ENCODE results near the gene FGD3. TPM values are rescaled to one million over a fixed set of nuclear protein-coding genes. Genes with fewer than 3 reads are reported as not detected.
"Not testable (repeated sequence)": the region's sequence is repeated elsewhere in the genome, so short reads cannot be mapped to it uniquely, and the experiment has no call there.

Gene FGD3
- 7.4 TPM for total RNA-seq
- polyA plus RNA-seq = 5.8 TPM

GRCh38 chr9:92947268-92948037, at the start of gene FGD3:
TSS of gene FGD3 (plus strand) at chr9:92947523. CDS start at chr9:92976257, 28,734 bp downstream.
- Histone ChIP-seq H3K4me1 (ENCODE audit: insufficient read depth) (peaks cover 2% of the 10 kb centered on the region), H3K36me3 (ENCODE audit: insufficient read depth) (no peaks in the 10 kb centered on the region), H3K4me3 (ENCODE audit: low read depth, low read length) (peak within 1 kb of the TSS; percentile 34), H3K27ac (ENCODE audit: low read depth) (no peak within 1 kb of the TSS)
- DNase-seq (ENCODE audit: extremely low spot score) = no peak
- 3% methylated on average over 36 of the region's 36 CpGs for WGBS

DNA sequence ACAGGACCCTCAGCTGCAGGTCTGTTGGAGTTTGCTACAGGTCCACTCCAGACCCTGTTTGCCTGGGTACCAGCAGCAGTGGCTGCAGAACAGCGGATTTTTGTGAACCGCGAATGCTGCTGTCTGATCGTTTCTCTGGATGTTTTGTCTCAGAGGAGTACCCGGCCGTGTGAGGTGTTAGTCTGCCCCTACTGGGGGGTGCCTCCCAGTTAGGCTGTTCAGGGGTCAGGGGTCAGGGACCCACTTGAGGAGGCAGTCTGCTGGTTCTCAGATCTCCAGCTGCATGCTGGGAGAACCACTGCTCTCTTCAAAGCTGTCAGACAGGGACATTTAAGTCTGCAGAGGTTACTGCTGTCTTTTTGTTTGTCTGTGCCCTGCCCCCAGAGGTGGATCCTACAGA, 42.2 kb upstream of the FGD3 start:
- 65% methylated on average over 6 of the region's 6 CpGs for WGBS
- not testable (repeated sequence) for H3K4me3 ChIP-seq (ENCODE audit: low read depth, low read length); H3K36me3 ChIP-seq (ENCODE audit: insufficient read depth); H3K27ac ChIP-seq (ENCODE audit: low read depth); H3K4me1 ChIP-seq (ENCODE audit: insufficient read depth); DNase-seq (ENCODE audit: extremely low spot score)

DNA sequence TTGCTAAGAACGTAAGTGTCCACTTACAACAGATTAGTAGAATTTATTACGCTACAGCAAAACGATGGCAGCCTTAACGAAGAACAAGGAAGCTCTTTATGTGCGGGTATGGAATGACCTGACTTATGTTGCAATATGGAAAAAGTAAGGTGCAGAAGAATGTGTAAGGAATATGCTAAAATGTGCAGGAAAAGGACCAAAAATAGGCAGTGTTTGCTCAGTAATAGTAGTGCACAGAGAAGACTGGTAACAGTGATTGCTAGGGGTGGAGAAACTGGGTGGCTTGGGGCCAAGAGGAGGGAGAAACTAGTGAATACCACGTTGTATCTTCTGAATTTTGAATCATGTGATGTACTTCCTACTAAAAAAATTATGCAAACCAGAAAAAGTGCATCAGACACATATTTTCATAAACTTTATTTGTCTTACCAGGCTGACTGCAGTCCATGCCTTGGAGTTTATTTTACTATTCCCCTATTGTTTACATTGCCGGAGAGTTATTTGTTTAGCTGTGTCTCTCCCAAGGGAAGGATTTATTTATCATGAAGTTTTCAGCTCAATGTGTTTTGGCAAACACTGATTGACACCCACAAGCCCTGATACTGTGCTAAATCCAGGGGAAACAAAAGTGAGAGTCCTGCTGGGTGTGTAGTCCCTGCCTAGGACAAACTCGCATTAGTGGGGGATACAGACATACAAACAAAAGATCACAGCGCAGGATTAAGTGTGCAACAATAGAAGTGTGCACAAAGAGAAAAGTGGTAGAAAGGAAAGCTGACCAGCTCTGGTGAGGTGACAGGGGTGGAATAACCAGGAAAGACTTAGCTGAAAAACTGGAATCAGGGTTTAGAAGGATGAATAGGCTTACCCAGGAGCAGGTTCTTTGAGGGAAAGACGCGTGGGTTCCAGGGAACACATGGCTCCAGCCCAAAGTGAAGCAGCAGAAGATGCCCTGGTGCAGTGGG, 35.5 kb upstream of the FGD3 start:
- H3K4me1 ChIP-seq (ENCODE audit: insufficient read depth) = no peaks in the 10 kb centered on the region
- no peak overlapping the region for H3K27ac ChIP-seq (ENCODE audit: low read depth)
- no peaks in the 10 kb centered on the region for H3K36me3 ChIP-seq (ENCODE audit: insufficient read depth)
- DNase-seq (ENCODE audit: extremely low spot score) = peak; percentile 10
- H3K4me3 ChIP-seq (ENCODE audit: low read depth, low read length) = no peak overlapping the region
- 40% methylated on average over 11 of the region's 11 CpGs for WGBS

DNA sequence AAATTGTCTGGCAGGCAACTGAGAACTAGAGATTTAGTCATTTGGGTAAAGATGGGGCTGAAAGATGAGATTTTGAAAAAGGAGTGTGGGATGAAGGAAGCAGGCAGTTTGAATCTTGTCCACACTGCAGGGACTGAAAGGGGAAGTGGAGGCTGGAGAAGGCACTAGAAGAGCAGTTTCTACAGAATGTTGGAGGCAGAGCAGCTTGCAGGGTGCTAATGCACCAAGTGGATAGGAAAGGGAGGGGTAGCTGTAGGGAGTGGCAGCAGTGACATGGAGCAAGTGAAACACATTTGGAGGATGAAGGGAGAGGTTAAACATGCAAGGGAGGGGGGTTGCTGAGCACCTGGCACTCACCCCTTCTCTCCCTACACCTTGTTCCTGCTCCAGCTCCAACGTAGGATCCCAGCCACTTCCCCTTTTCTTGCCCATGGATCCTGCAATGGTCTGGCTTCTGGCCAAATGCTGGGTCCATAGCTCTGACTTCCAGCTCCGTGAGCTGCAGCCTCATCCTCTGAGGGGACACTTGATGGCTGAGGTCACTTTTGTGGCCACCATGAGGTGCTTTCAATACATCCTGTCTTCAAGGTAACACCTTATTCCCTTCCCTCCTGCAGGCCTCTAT, 30.0 kb upstream of the FGD3 start:
- 23% methylated on average over 2 of the region's 2 CpGs for WGBS
- Histone ChIP-seq H3K27ac (ENCODE audit: low read depth) (no peak overlapping the region), H3K36me3 (ENCODE audit: insufficient read depth) (no peaks in the 10 kb centered on the region), H3K4me3 (ENCODE audit: low read depth, low read length) (no peak overlapping the region), H3K4me1 (ENCODE audit: insufficient read depth) (no peaks in the 10 kb centered on the region)
- no peak for DNase-seq (ENCODE audit: extremely low spot score)

DNA sequence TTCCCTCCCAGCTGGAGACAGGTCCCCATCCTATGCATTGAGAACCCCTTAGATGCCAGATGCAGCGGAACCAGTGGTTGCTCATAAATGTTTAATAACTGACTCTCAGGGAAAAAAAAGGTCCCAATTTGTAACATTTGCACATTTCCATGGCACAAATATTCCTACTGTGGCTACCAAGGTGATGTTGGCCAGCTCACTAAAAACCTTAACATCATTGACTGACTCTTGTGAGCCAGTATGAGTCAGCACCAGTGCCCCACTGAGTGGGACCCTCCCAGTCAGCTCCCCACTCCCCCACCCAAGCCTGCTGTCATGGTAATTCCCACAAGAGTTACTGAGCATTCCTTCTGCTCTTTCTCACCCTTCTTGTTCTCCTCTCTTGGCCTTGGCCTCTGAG, 26.9 kb upstream of the FGD3 start:
- Histone ChIP-seq H3K4me3 (ENCODE audit: low read depth, low read length) (no peak overlapping the region), H3K4me1 (ENCODE audit: insufficient read depth) (no peaks in the 10 kb centered on the region), H3K36me3 (ENCODE audit: insufficient read depth) (no peaks in the 10 kb centered on the region), H3K27ac (ENCODE audit: low read depth) (no peak overlapping the region)
- 100% methylated on average over 1 of the region's 1 CpG for WGBS
- DNase-seq (ENCODE audit: extremely low spot score) = no peak

GRCh38 chr9:92931606-92932005, 15.7 kb upstream of the FGD3 start:
- no peak for DNase-seq (ENCODE audit: extremely low spot score)
- Histone ChIP-seq H3K36me3 (ENCODE audit: insufficient read depth) (no peaks in the 10 kb centered on the region), H3K4me3 (ENCODE audit: low read depth, low read length) (no peak overlapping the region), H3K27ac (ENCODE audit: low read depth) (no peak overlapping the region), H3K4me1 (ENCODE audit: insufficient read depth) (no peaks in the 10 kb centered on the region)
- 63% methylated on average over 3 of the region's 3 CpGs for WGBS

- H3K36me3 ChIP-seq (ENCODE audit: insufficient read depth) = no peaks in the 10 kb centered on the region
- H3K4me1 ChIP-seq (ENCODE audit: insufficient read depth) = no peaks in the 10 kb centered on the region
- WGBS = 65% methylated on average over 1 of the region's 1 CpG
- no peak for DNase-seq (ENCODE audit: extremely low spot score)
- no peak overlapping the region for H3K4me3 ChIP-seq (ENCODE audit: low read depth, low read length)
- H3K27ac ChIP-seq (ENCODE audit: low read depth) = no peak overlapping the region
These were observed 13.0 kb upstream of the FGD3 start for GRCh38 chr9:92934321-92934720.

DNA sequence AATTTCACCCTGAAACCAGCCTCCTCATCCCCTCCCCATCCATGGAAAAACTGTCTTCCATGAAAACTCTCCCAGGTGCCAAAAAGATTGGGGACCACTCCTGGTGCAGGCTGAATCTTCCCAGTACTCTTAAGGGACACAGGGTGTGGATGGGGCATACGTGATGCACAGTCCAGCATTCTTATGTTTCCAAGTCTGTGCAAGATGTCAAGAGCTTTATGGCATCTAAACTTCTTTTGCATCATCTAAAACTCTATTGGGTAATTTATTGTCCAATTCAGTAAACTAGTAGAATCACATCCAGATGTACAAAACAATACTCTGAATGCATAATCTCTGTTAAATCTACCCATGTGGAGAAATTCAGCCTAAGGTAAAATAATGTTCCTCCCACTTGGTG, 9.3 kb upstream of the FGD3 start:
- Histone ChIP-seq H3K4me1 (ENCODE audit: insufficient read depth) (no peaks in the 10 kb centered on the region), H3K4me3 (ENCODE audit: low read depth, low read length) (no peak overlapping the region), H3K27ac (ENCODE audit: low read depth) (no peak overlapping the region), H3K36me3 (ENCODE audit: insufficient read depth) (no peaks in the 10 kb centered on the region)
- no peak for DNase-seq (ENCODE audit: extremely low spot score)
- WGBS = 53% methylated on average over 1 of the region's 1 CpG

DNA sequence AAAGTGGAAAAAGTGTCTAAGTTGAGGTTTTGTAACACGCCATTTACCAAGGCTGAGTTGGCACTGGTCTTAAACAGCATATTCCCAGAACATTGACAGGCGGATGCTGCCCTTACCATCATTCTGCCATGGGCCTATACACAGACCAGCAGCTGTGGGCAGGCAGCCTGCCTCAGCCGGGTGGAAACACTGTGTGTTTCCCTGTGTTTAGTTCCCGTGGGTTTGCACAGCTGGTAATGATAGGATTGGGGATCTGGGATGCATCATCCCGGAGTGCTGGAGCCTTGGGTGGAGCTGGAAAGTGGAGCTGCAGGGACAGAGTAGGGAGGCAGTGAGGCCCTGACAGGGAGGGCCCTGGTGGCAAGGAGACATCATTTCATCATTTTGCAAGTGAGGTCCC, 5.5 kb upstream of the FGD3 start:
- H3K36me3 ChIP-seq (ENCODE audit: insufficient read depth) = no peaks in the 10 kb centered on the region
- no peak overlapping the region for H3K27ac ChIP-seq (ENCODE audit: low read depth)
- no peak for DNase-seq (ENCODE audit: extremely low spot score)
- H3K4me1 ChIP-seq (ENCODE audit: insufficient read depth) = peaks cover 2% of the 10 kb centered on the region
- no peak overlapping the region for H3K4me3 ChIP-seq (ENCODE audit: low read depth, low read length)
- WGBS = 58% methylated on average over 5 of the region's 5 CpGs

DNA sequence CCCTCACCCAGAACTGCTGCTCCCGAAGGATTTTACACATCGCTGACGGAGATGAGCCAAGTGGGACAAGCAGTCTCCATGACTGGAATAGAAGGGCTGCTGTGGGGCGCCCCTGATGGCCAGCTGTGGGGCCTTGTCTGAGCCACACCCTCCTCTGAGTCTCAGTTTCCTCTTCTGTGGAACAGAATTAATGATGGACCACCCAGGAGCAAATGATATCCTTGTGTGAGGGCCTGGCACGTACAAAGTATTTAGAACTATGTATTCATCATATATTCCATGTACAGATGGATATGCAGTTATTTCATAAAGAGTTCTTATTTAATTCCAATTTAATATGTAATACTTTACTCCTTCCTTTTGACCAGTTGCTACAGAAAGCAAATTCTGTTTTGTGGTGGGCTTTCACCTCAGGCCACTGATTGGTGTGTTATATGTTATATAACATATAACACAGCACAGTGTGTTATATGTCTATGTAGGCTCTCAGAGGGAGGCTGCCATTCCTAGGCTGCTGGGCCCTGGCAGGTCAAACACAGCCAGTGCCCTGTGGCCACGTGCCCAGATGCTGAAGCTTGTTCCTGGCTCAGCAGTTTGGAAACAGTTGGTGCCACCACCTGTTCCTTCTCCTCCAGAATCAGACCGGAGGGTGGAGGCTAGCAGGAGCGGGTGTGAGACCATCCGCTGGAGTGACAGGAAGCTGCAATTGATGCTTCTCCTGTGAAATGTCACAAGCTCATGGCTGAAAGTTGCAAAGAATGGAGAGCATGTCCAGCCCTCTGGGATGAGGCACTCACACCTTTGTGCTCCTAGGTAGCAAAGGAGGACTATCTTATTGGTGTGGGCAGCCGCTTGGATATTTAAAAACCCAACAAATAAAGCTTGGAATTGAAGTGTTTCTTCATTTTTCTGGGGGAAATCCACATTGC, 4.4 kb upstream of the FGD3 start:
- no peak overlapping the region for H3K27ac ChIP-seq (ENCODE audit: low read depth)
- H3K4me1 ChIP-seq (ENCODE audit: insufficient read depth) = peaks cover 2% of the 10 kb centered on the region
- H3K4me3 ChIP-seq (ENCODE audit: low read depth, low read length) = no peak overlapping the region
- 82% methylated on average over 10 of the region's 10 CpGs for WGBS
- H3K36me3 ChIP-seq (ENCODE audit: insufficient read depth) = no peaks in the 10 kb centered on the region
- no peak for DNase-seq (ENCODE audit: extremely low spot score)

GRCh38 chr9:92944921-92945320, 2.4 kb upstream of the FGD3 start:
- no peak for DNase-seq (ENCODE audit: extremely low spot score)
- WGBS = 89% methylated on average over 8 of the region's 8 CpGs

GRCh38 chr9:92945796-92946195, 1.5 kb upstream of the FGD3 start:
- peaks cover 2% of the 10 kb centered on the region for H3K4me1 ChIP-seq (ENCODE audit: insufficient read depth)
- H3K36me3 ChIP-seq (ENCODE audit: insufficient read depth) = no peaks in the 10 kb centered on the region
- no peak overlapping the region for H3K4me3 ChIP-seq (ENCODE audit: low read depth, low read length)
- 96% methylated on average over 8 of the region's 8 CpGs for WGBS
- no peak overlapping the region for H3K27ac ChIP-seq (ENCODE audit: low read depth)
- DNase-seq (ENCODE audit: extremely low spot score) = no peak

More at GRCh38 chr9:92944921-92945320, 2.4 kb upstream of the FGD3 start:
- Histone ChIP-seq H3K4me1 (ENCODE audit: insufficient read depth) (peaks cover 2% of the 10 kb centered on the region), H3K27ac (ENCODE audit: low read depth) (no peak overlapping the region), H3K36me3 (ENCODE audit: insufficient read depth) (no peaks in the 10 kb centered on the region), H3K4me3 (ENCODE audit: low read depth, low read length) (no peak overlapping the region)
